Liver (tissue), 9 donors: ENCODE data around the gene LRRC10B. TPM values are rescaled to one million over a fixed set of nuclear protein-coding genes. Genes with fewer than 3 reads are reported as not detected.

Experiments used
- DNase-seq: peaks from one replicate; pipeline ENCODE4 v3.0.0-alpha.2; 2017; ENCODE audit warnings: low spot score
- H3K27ac ChIP-seq, 2 donors: one replicate each; pipeline ENCODE4 v1.7.0; 2013; ENCODE audit warnings: inconsistent platforms in 2 of 2, low read length in 2 of 2, control low read depth in 1 of 2, low read depth in 1 of 2, mild to moderate bottlenecking in 1 of 2
- H3K27me3 ChIP-seq, 4 donors: one replicate each; pipeline versions ENCODE4 v1.6.1 to v1.7.0; 2013; ENCODE audit warnings: low read length in 3 of 4, inconsistent platforms in 1 of 4, mild to moderate bottlenecking in 1 of 4, moderate library complexity in 1 of 4; ENCODE audit not compliant: control insufficient read depth in 4 of 4, insufficient read depth in 4 of 4
- H3K36me3 ChIP-seq, 4 donors: one replicate each; pipeline versions ENCODE4 v1.6.1 to v1.7.0; 2013; ENCODE audit warnings: low read length in 3 of 4, mild to moderate bottlenecking in 3 of 4, low read depth in 1 of 4, moderate library complexity in 1 of 4; ENCODE audit not compliant: control insufficient read depth in 4 of 4, insufficient read depth in 3 of 4
- H3K4me1 ChIP-seq, 4 donors: one replicate each; pipeline versions ENCODE4 v1.6.1 to v1.7.0; 2013; ENCODE audit warnings: low read length in 3 of 4, mild to moderate bottlenecking in 3 of 4, moderate library complexity in 1 of 4; ENCODE audit not compliant: control insufficient read depth in 4 of 4, insufficient read depth in 4 of 4
- H3K4me3 ChIP-seq, 3 donors: one replicate each; pipeline versions ENCODE4 v1.6.1 to v1.7.0; 2013; ENCODE audit warnings: low read length in 3 of 3, control low read depth in 1 of 3, low read depth in 1 of 3, mild to moderate bottlenecking in 1 of 3
- H3K9ac ChIP-seq, 2 donors: one replicate each; pipeline ENCODE4 v1.7.0; 2013; ENCODE audit warnings: low read length in 2 of 2, mild to moderate bottlenecking in 2 of 2, moderate library complexity in 2 of 2, control low read depth in 1 of 2, low read depth in 1 of 2
- H3K9me3 ChIP-seq, 4 donors: one replicate each; pipeline versions ENCODE4 v1.6.1 to v1.7.0; 2013; ENCODE audit warnings: low read length in 3 of 4; ENCODE audit not compliant: control insufficient read depth in 4 of 4
- ATF3 ChIP-seq: IDR thresholded peaks from 2 replicates; pipeline ENCODE4 v1.6.1; 2016; ENCODE audit warnings: antibody characterized with exemption
- CTCF ChIP-seq: fragments of 150-350 bp; IDR thresholded peaks from 2 replicates; pipeline ENCODE4 v1.5.1; 2017; ENCODE audit warnings: improper control_type of control experiment, low read depth, low read length; ENCODE audit not compliant: missing input control
- EGR1 ChIP-seq, 2 donors: IDR thresholded peaks; 2 replicates each; pipeline ENCODE4 v1.6.1; 2016 to 2018; ENCODE audit warnings: antibody characterized with exemption in 2 of 2, low read depth in 2 of 2
- FOXA1 ChIP-seq: IDR thresholded peaks from 2 replicates; pipeline ENCODE4 v1.6.1; 2016; ENCODE audit warnings: antibody characterized with exemption
- FOXA2 ChIP-seq: IDR thresholded peaks from 2 replicates; pipeline ENCODE4 v1.6.1; 2016; ENCODE audit warnings: antibody characterized with exemption
- GABPA ChIP-seq, 2 donors: IDR thresholded peaks in 1 of 2; conservative IDR thresholded peaks in 1 of 2; 2 replicates each; pipeline ENCODE4 v1.6.1; 2016; ENCODE audit warnings: antibody characterized with exemption in 2 of 2, mild to moderate bottlenecking in 1 of 2, moderate library complexity in 1 of 2
- HNF4A ChIP-seq, 2 donors: conservative IDR thresholded peaks; 2 replicates each; pipeline ENCODE4 v1.6.1; 2016; ENCODE audit warnings: antibody characterized with exemption in 2 of 2, mild to moderate bottlenecking in 2 of 2
- HNF4G ChIP-seq: IDR thresholded peaks from 2 replicates; pipeline ENCODE4 v1.6.1; 2016; ENCODE audit warnings: antibody characterized with exemption
- JUND ChIP-seq, 2 donors: IDR thresholded peaks; 2 replicates each; pipeline ENCODE4 v1.6.1; 2016; ENCODE audit warnings: antibody characterized with exemption in 2 of 2
- MAX ChIP-seq: IDR thresholded peaks from 2 replicates; pipeline ENCODE4 v1.6.1; 2016; ENCODE audit warnings: antibody characterized with exemption
- NR2F2 ChIP-seq: IDR thresholded peaks from 2 replicates; pipeline ENCODE4 v1.6.1; 2016; ENCODE audit warnings: antibody characterized with exemption
- RAD21 ChIP-seq, 2 donors: IDR thresholded peaks; 2 replicates each; pipeline ENCODE4 v1.6.1; 2016; ENCODE audit warnings: antibody characterized with exemption in 2 of 2, mild to moderate bottlenecking in 2 of 2
- RXRA ChIP-seq, 2 donors: IDR thresholded peaks; 2 replicates each; pipeline ENCODE4 v1.6.1; 2017 to 2018; ENCODE audit warnings: antibody characterized with exemption in 2 of 2, mild to moderate bottlenecking in 1 of 2
- SP1 ChIP-seq: IDR thresholded peaks from 2 replicates; pipeline ENCODE4 v1.6.1; 2018; ENCODE audit warnings: antibody characterized with exemption, mild to moderate bottlenecking
- TAF1 ChIP-seq: conservative IDR thresholded peaks from 2 replicates; pipeline ENCODE4 v1.6.1; 2016; ENCODE audit warnings: antibody characterized with exemption, mild to moderate bottlenecking
- YY1 ChIP-seq: IDR thresholded peaks from 2 replicates; pipeline ENCODE4 v1.6.1; 2016; ENCODE audit warnings: antibody characterized with exemption, mild to moderate bottlenecking
- ZBTB33 ChIP-seq: IDR thresholded peaks from 2 replicates; pipeline ENCODE4 v1.6.1; 2016; ENCODE audit warnings: antibody characterized with exemption
- WGBS: extraction: QIAGEN DNeasy Blood & Tissue Kit; methylation state at CpG from one replicate; pipeline ENCODE4 v1.1.7; 2013; 5-methylcytosine and 5-hydroxymethylcytosine counted together
- polyA plus RNA-seq, 2 donors: library from polyadenylated mRNA; stranded (reverse) in 1 of 2; unstranded in 1 of 2; fragments of 200-250 nt in 1 of 2; fragments of >200 nt in 1 of 2; fragmentation: Nextera tagmentation in 1 of 2; extraction: Ambion mirVana in 1 of 2; gene quantifications; one replicate each; pipeline versions ENCODE4 v1.2.1 to v1.2.3, GENCODE V29; 2013 to 2015
- total RNA-seq, 2 donors: library from RNA; depleted of rRNA; stranded (reverse); fragments of >200 nt; gene quantifications; one replicate each; pipeline ENCODE4 v1.2.3, GENCODE V29; 2014
- donor health status: healthy.
- donor health status: healthy.
- donor health status: healthy.
- donor health status: healthy.
- donor health status: healthy.

LRRC10B gene
- total and polyA plus RNA-seq, 4 donors, result 0.03 to 0.08 TPM; not detected in 2

- no peak for DNase-seq
- H3K9ac ChIP-seq, result no peak overlapping the region
- TF ChIP-seq YY1 (no peak), ZBTB33 (no peak), FOXA2 (no peak), FOXA1 (no peak), TAF1 (no peak), NR2F2 (no peak), RAD21 (IDR thresholded peaks at IDR 0.05) (no peak), ATF3 (no peak), HNF4A (conservative IDR thresholded peaks at IDR 0.05) (no peak), MAX (no peak), RXRA (IDR thresholded peaks at IDR 0.05) (no peak), HNF4G (no peak), EGR1 (IDR thresholded peaks at IDR 0.05; ENCODE audit: low read depth in 2 of 2) (no peak), SP1 (no peak), JUND (IDR thresholded peaks at IDR 0.05) (no peak), GABPA (IDR thresholded peaks at IDR 0.05 in 1 of 2, conservative IDR thresholded peaks at IDR 0.05 in 1 of 2) (no peak)
- WGBS, result 97% methylated on average over 11 of the region's 11 CpGs
- no peaks in the 10 kb centered on the region for H3K36me3 ChIP-seq
- no peaks in the 10 kb centered on the region for H3K27me3 ChIP-seq
- H3K4me3 ChIP-seq, result no peak overlapping the region
- H3K9me3 ChIP-seq, result no peaks in the 10 kb centered on the region
- no peak overlapping the region for H3K27ac ChIP-seq
- H3K4me1 ChIP-seq, result peaks cover 9 to 19% (median 17%) of the 10 kb centered on the region in 4 donors
Observed at GRCh38 chr11:61485080-61485479, 23.5 kb upstream of the LRRC10B start.

GRCh38 chr11:61486011-61486620 is 22.4 kb upstream of the LRRC10B start:
- Histone ChIP-seq H3K9me3 (no peaks in the 10 kb centered on the region), H3K36me3 (no peaks in the 10 kb centered on the region), H3K4me3 (no peak overlapping the region), H3K9ac (no peak overlapping the region), H3K27me3 (no peaks in the 10 kb centered on the region), H3K27ac (no peak overlapping the region), H3K4me1 (peaks cover 16 to 29% (median 28%) of the 10 kb centered on the region in 4 donors)
- no peak for DNase-seq
- WGBS, result 96% methylated on average over 6 of the region's 6 CpGs
- no peak for TF ChIP-seq HNF4A (conservative IDR thresholded peaks at IDR 0.05)
- TF ChIP-seq RXRA (IDR thresholded peaks at IDR 0.05), result no peak
- no peak for TF ChIP-seq JUND (IDR thresholded peaks at IDR 0.05)
- TF ChIP-seq SP1, result no peak
- TF ChIP-seq NR2F2, result no peak
- no peak for TF ChIP-seq EGR1 (IDR thresholded peaks at IDR 0.05; ENCODE audit: low read depth in 2 of 2)
- no peak for TF ChIP-seq MAX
- TF ChIP-seq CTCF, result no peak
